SK-N-MC (cell line): Measurements from ENCODE around the gene HYI.

Experiments used
- EZH2 ChIP-seq: fragments of 200-600 bp; sonication (generic); IDR thresholded peaks from one replicate; pipeline ENCODE4 v1.6.1; 2017; ENCODE audit warnings: antibody characterized with exemption
- FOXP2 ChIP-seq: optimal IDR thresholded peaks from 2 replicates; pipeline ENCODE3; 2011; ENCODE audit warnings: mild to moderate bottlenecking, moderate library complexity; ENCODE audit not compliant: insufficient read depth; ENCODE audit errors: extremely low read length, control extremely low read depth
- POLR2AphosphoS5 ChIP-seq: IDR thresholded peaks from 2 replicates; pipeline ENCODE4 v1.6.1; 2012; ENCODE audit warnings: mild to moderate bottlenecking, low read depth, low read length, borderline replicate concordance

GRCh38 chr1:43439781-43440180, 13.9 kb downstream of the HYI start:
- TF ChIP-seq EZH2, result no peak
- TF ChIP-seq POLR2AphosphoS5, result no peak
- no peak for TF ChIP-seq FOXP2
